ENCODE data around the gene LCN15.
"Not testable (repeated sequence)": the region's sequence is repeated elsewhere in the genome, so short reads cannot be mapped to it uniquely, and the experiment has no call there.

The LCN15 gene

DNA sequence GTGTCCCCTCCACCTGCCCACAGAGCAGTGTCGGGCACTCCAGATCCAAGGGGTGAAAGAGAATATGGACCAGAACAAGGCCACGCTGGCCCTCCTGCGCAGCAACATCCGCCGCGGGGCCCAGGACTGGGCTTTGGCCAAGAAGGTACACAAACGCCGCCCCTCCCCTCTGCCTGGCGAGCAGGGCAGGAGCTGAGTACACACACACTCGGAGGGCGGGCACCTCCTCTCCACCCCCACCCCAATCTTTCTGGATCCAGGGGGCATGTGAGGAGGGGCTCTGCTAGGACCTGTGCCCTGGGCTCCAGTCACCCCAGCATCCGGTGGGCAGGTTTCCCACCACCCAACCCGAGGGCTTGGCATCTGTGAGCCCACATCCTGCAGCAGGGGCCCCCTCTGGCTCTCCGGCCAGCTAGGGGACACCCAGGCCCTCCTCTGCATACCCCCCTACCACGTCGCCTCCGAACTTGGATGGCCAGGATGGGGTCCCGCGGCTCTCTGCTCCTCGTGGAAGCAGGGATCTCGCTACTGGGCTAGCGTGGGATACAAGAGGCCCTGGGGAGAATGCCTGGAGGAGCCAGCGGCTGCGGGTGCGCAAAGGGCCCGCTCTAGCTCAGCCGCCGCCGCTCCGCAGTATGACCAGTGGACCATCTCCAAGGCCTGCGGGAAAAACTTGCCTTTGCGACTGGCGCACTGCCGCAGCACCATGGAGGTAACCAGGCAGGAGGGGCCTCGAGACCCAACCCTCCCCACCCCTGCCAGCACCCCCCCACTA, 34.9 kb upstream of the LCN15 start:
- Histone ChIP-seq H3K27me3 (ENCODE audit: insufficient read depth, low read depth) (peaks cover 6% of the 10 kb centered on the region; the same call in 1 of the 2 replicates), H3K79me2 (ENCODE audit: insufficient read depth, low read depth) (no peaks in the 10 kb centered on the region), H3K4me3 (IDR thresholded peaks at IDR 0.05; ENCODE audit: insufficient read depth, low read depth, low read length) (no peak overlapping the region), H3K27ac (no peak overlapping the region), H3K4me2 (peak overlapping the region; percentile 41), H4K20me1 (ENCODE audit: insufficient read depth) (no peaks in the 10 kb centered on the region), H3K9ac (peak overlapping the region; percentile 22; the same call in 1 of the 2 replicates), H3K36me3 (ENCODE audit: insufficient read depth) (no peaks in the 10 kb centered on the region), H2AFZ (ENCODE audit: low read depth) (peak overlapping the region; percentile 39; the same call in 1 of the 2 replicates), H3K4me1 (ENCODE audit: low read depth, poor library complexity, severe bottlenecking) (peaks cover 49% of the 10 kb centered on the region)
- TF ChIP-seq, protein P1, sequence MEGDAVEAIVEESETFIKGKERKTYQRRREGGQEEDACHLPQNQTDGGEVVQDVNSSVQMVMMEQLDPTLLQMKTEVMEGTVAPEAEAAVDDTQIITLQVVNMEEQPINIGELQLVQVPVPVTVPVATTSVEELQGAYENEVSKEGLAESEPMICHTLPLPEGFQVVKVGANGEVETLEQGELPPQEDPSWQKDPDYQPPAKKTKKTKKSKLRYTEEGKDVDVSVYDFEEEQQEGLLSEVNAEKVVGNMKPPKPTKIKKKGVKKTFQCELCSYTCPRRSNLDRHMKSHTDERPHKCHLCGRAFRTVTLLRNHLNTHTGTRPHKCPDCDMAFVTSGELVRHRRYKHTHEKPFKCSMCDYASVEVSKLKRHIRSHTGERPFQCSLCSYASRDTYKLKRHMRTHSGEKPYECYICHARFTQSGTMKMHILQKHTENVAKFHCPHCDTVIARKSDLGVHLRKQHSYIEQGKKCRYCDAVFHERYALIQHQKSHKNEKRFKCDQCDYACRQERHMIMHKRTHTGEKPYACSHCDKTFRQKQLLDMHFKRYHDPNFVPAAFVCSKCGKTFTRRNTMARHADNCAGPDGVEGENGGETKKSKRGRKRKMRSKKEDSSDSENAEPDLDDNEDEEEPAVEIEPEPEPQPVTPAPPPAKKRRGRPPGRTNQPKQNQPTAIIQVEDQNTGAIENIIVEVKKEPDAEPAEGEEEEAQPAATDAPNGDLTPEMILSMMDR (conservative IDR thresholded peaks at IDR 0.05; ENCODE audit: low read depth, low read length), result no peak

DNA sequence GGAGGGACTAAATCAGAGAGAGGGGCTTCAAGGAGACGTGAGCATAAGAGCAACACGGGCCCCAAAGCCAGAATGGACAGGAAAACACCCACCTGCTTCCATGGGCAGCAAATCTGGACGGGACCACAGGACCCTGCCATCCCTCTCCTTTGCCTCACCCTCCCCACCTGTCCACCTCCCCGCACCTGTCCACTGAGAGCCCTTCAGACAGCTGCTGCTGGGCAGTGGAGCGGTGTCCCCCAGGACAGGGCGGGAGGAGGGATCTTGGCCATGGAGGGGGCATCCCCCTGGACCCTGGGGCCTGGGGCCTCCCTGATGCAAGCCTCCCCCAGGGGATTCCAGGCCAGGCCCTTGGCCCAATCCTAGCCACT, 34.4 kb upstream of the LCN15 start:
- Histone ChIP-seq H3K9ac (no peak overlapping the region), H3K36me3 (ENCODE audit: insufficient read depth) (no peaks in the 10 kb centered on the region), H3K4me1 (ENCODE audit: low read depth, poor library complexity, severe bottlenecking) (peaks cover 49% of the 10 kb centered on the region), H3K79me2 (ENCODE audit: insufficient read depth, low read depth) (no peaks in the 10 kb centered on the region), H4K20me1 (ENCODE audit: insufficient read depth) (no peaks in the 10 kb centered on the region), H3K4me3 (IDR thresholded peaks at IDR 0.05; ENCODE audit: insufficient read depth, low read depth, low read length) (no peak overlapping the region), H2AFZ (ENCODE audit: low read depth) (no peak overlapping the region), H3K4me2 (no peak overlapping the region), H3K27ac (no peak overlapping the region), H3K27me3 (ENCODE audit: insufficient read depth, low read depth) (peaks cover 6% of the 10 kb centered on the region; the same call in 1 of the 2 replicates)
- TF ChIP-seq, protein P1 (conservative IDR thresholded peaks at IDR 0.05; ENCODE audit: low read depth, low read length), result no peak

DNA sequence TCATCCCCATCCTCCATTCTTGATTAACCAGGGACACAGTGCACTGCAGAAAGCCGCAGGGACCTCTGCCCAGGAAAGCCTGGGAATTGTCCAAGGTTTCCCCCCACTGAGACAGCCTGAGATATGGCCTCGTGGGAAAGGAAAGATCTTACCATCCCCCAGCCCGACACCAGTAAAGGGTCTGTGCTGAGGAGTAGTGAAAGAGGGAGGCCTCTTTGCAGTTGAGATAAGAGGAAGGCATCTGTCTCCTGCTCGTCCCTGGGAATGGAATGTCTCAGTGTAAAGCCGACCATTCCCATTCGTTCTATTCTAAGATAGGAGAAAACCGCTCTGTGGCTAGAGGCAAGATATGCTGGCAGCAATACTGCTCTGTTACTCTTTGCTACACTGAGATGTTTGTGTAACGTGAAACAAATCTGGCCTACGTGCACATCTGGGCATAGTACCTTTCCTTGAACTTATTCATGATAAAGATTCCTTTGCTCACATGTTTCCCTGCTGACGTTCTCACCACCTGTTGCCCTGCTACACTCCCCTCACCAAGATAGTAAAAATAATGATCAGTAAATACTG, 32.5 kb upstream of the LCN15 start:
- H3K36me3 ChIP-seq (ENCODE audit: insufficient read depth); H3K4me2 ChIP-seq; H3K9ac ChIP-seq; H3K27me3 ChIP-seq (ENCODE audit: insufficient read depth, low read depth); H3K27ac ChIP-seq; H2AFZ ChIP-seq (ENCODE audit: low read depth); H3K4me3 ChIP-seq (IDR thresholded peaks at IDR 0.05; ENCODE audit: insufficient read depth, low read depth, low read length); H3K79me2 ChIP-seq (ENCODE audit: insufficient read depth, low read depth); H4K20me1 ChIP-seq (ENCODE audit: insufficient read depth): not testable (repeated sequence)
- peaks cover 49% of the 10 kb centered on the region for H3K4me1 ChIP-seq (ENCODE audit: low read depth, poor library complexity, severe bottlenecking)

DNA sequence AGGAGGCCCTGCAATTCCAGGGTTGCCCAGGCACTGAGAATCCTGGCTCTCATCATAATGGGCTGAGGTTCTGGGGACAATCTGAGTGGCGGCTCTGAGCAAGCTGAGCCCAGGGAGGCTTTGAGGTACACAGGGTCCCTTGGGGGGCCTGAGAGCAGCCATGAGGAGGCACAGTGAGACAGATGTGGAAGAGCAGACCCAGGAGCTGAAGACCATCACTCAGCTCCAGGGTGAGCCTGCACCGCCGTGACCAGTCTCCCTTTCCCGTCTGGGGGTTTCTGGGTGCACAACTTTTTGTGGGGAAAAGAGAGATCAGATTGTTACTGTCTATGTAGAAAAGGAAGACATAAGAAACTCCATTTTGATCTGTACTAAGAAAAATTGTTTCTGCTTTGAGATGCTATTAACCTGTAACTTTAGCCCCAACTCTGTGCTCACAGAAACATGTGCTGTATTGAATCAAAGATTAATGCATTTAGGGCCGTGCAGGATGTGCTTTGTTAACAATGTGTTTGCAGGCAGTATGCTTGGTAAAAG, 32.0 kb upstream of the LCN15 start, which contains the start of gene CCDC183:
CCDC183 (plus strand) TSS at position 101 of the 537 bp plus-strand sequence; CDS start at position 161, 60 bp downstream.
- H3K79me2 ChIP-seq (ENCODE audit: insufficient read depth, low read depth), result no peaks in the 10 kb centered on the region
- no peaks in the 10 kb centered on the region for H4K20me1 ChIP-seq (ENCODE audit: insufficient read depth)
- H3K4me2 ChIP-seq, result peak within 1 kb of the TSS; percentile 39
- peaks cover 46% of the 10 kb centered on the region for H3K4me1 ChIP-seq (ENCODE audit: low read depth, poor library complexity, severe bottlenecking)
- no peaks in the 10 kb centered on the region for H3K36me3 ChIP-seq (ENCODE audit: insufficient read depth)
- TF ChIP-seq, protein P1 (conservative IDR thresholded peaks at IDR 0.05; ENCODE audit: low read depth, low read length), result no peak
- H3K27ac ChIP-seq, result no peak within 1 kb of the TSS
- H3K27me3 ChIP-seq (ENCODE audit: insufficient read depth, low read depth), result peaks cover 6% of the 10 kb centered on the region; the same call in 1 of the 2 replicates
- no peak within 1 kb of the TSS for H3K4me3 ChIP-seq (IDR thresholded peaks at IDR 0.05; ENCODE audit: insufficient read depth, low read depth, low read length)
- no peak within 1 kb of the TSS; the same call in 1 of the 2 replicates for H3K9ac ChIP-seq
- no peak within 1 kb of the TSS for H2AFZ ChIP-seq (ENCODE audit: low read depth)

All from KMS-11 (cell line).